T-cell (primary cell): ENCODE measurements around the gene FAM200A. TPM values are rescaled to one million over a fixed set of nuclear protein-coding genes. Genes with fewer than 3 reads are reported as not detected.
"Not testable (repeated sequence)": the region's sequence is repeated elsewhere in the genome, so short reads cannot be mapped to it uniquely, and the experiment has no call there.

Source experiments
- ATAC-seq, 4 experiments: fragments of 200-7000 bp in 3 of 4; fragments of 150-1000 bp in 1 of 4; cut with Tn5 transposase; replicated peaks in 1 of 4; 1 replicate in 3 of 4; 2 replicates in 1 of 4; pipeline ENCODE4 v1.10.0; 2021; ENCODE audit warnings: moderate library complexity in 3 of 4, mild to moderate bottlenecking in 2 of 4, moderate number of reproducible peaks in 1 of 4
- CTCF ChIA-PET, 2 donors: fragments of 300-600 bp; sonication (Branson Sonifier 250); formaldehyde crosslinking; loops; one replicate each; lab custom pipeline; 2022; ENCODE audit warnings: antibody characterized with exemption in 2 of 2; lab: Charles Lee
- POLR2A ChIA-PET, 2 donors: fragments of 300-600 bp; sonication (Branson Sonifier 250); formaldehyde crosslinking; loops; one replicate each; lab custom pipeline; 2022; ENCODE audit warnings: antibody characterized with exemption in 2 of 2; lab: Charles Lee
- DNase-seq, 35 experiments: peaks; one replicate each; pipeline versions ENCODE4 v3.0.0 to v3.0.0-alpha.2; 2013 to 2023
- H3K27ac ChIP-seq: one replicate; pipeline ENCODE4 v1.5.1; 2013; ENCODE audit warnings: low read length
- H3K27me3 ChIP-seq, 2 experiments: replicated peaks in 1 of 2; 1 replicate in 1 of 2; 2 replicates in 1 of 2; pipeline versions ENCODE4 v1.6.1 to v1.7.0; 2013; ENCODE audit warnings: low read length in 1 of 2, mixed read lengths in 1 of 2; ENCODE audit not compliant: control insufficient read depth in 2 of 2, insufficient read depth in 2 of 2; ENCODE audit errors: extremely low read depth in 1 of 2
- H3K36me3 ChIP-seq, 2 donors: 1 replicate in 1 of 2; 2 replicates in 1 of 2; pipeline versions ENCODE4 v1.6.1 to v1.7.0; 2013; ENCODE audit warnings: low read length in 1 of 2; ENCODE audit not compliant: control insufficient read depth in 2 of 2, insufficient read depth in 1 of 2; ENCODE audit errors: extremely low read depth in 1 of 2
- H3K4me1 ChIP-seq, 2 experiments: 1 replicate in 1 of 2; 2 replicates in 1 of 2; pipeline versions ENCODE4 v1.6.1 to v1.7.0; 2013; ENCODE audit warnings: low read length in 2 of 2, mixed read lengths in 1 of 2; ENCODE audit not compliant: insufficient read depth in 2 of 2, control insufficient read depth in 1 of 2; ENCODE audit errors: extremely low read depth in 1 of 2
- H3K4me3 ChIP-seq, 2 donors: 1 replicate in 1 of 2; 2 replicates in 1 of 2; pipeline versions ENCODE4 v1.5.1 to v1.7.0; 2013; ENCODE audit warnings: mild to moderate bottlenecking in 2 of 2, low read length in 1 of 2, moderate library complexity in 1 of 2; ENCODE audit not compliant: control insufficient read depth in 1 of 2; ENCODE audit errors: extremely low read depth in 1 of 2
- H3K9me3 ChIP-seq: 2 replicates; pipeline ENCODE4 v1.7.0; 2013
- H3K27ac Mint-ChIP-seq, 2 donors: one replicate each; pipeline ENCODE4 v1.8.0; 2020 to 2021; ENCODE audit warnings: mild to moderate bottlenecking in 2 of 2, mixed read lengths in 2 of 2
- H3K27me3 Mint-ChIP-seq, 2 donors: one replicate each; pipeline ENCODE4 v1.8.0; 2021 to 2022; ENCODE audit warnings: mixed read lengths in 2 of 2
- H3K36me3 Mint-ChIP-seq: one replicate; pipeline ENCODE4 v1.8.0; 2021; ENCODE audit warnings: mixed read lengths
- H3K4me1 Mint-ChIP-seq, 3 donors: one replicate each; pipeline ENCODE4 v1.8.0; 2020 to 2022; ENCODE audit warnings: mixed read lengths in 3 of 3, mild to moderate bottlenecking in 1 of 3
- H3K4me3 Mint-ChIP-seq, 3 donors: one replicate each; pipeline ENCODE4 v1.8.0; 2020 to 2022; ENCODE audit warnings: mild to moderate bottlenecking in 3 of 3, mixed read lengths in 3 of 3, moderate library complexity in 3 of 3
- H3K9me3 Mint-ChIP-seq, 3 donors: one replicate each; pipeline ENCODE4 v1.8.0; 2020 to 2022; ENCODE audit warnings: mixed read lengths in 3 of 3
- WGBS: methylation state at CpG from one replicate; pipeline ENCODE4 v1.1.5; 2013; ENCODE audit warnings: missing lambda C conversion rate; ENCODE audit not compliant: insufficient coverage; 5-methylcytosine and 5-hydroxymethylcytosine counted together
- total RNA-seq, 35 experiments: library from RNA in 6 of 35; stranded (reverse) in 6 of 35; fragments of 120-200 nt in 1 of 35; gene quantifications; one replicate each; pipeline versions ENCODE4 v1.2.1 to v1.2.4 and lab custom pipeline; 2013 to 2026

The FAM200A gene
- total RNA-seq, 5 donors from 2014 or later (not counting 1 experiment from before 2014, with no cell fraction given): 2.8 to 8.9 (median 8.5) TPM

- DNase-seq (no peak), ATAC-seq (no peak)
- Mint-ChIP-seq H3K4me3 (no peak overlapping the region), H3K9me3 (no peaks in the 10 kb centered on the region), H3K27me3 (no peaks in the 10 kb centered on the region), H3K4me1 (peaks cover 3 to 7% (median 4%) of the 10 kb centered on the region in 3 donors), H3K27ac (no peak overlapping the region), H3K36me3 (peaks cover 42% of the 10 kb centered on the region)
- Histone ChIP-seq H3K36me3 (peaks cover 0 to 24% of the 10 kb centered on the region in 2 donors), H3K9me3 (no peaks in the 10 kb centered on the region), H3K4me1 (no peaks in the 10 kb centered on the region), H3K27me3 (no peaks in the 10 kb centered on the region), H3K4me3 (no peak overlapping the region), H3K27ac (no peak overlapping the region)
- WGBS: no CpG with 5 or more reads among the region's 1 CpG
- ChIA-PET POLR2A (no interaction called here), CTCF (no interaction called here)
These were observed 21.3 kb upstream of the FAM200A start for GRCh38 chr7:99573257-99573656.

DNA sequence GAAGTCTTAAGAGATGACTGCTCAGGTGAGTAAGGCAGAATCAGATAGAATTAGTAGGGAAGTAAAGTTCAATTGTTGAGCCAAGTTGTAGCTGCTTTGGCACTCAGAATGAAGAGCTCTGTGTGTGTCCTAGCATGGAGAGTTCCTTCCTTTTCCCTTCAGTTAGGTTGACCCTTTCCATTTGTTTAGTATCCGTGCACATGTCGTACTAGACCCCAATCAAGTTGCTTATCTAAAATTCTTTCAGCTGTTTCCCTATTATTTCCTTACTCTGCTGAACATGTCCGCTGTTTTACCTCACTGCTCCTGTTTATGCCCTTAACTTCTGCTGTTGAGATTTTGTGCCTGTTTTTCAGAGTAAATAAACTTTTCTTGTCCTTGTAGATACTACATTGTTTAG lies 19.9 kb upstream of the FAM200A start:
- no peak for DNase-seq
- H3K4me1 ChIP-seq: no peaks in the 10 kb centered on the region
- Mint-ChIP-seq H3K4me1 (peaks cover 3 to 7% (median 4%) of the 10 kb centered on the region in 3 donors), H3K27ac (peak overlapping the region in 1 of 2 donors; percentile 2), H3K4me3 (no peak overlapping the region), H3K9me3 (no peaks in the 10 kb centered on the region), H3K36me3 (peaks cover 42% of the 10 kb centered on the region), H3K27me3 (no peaks in the 10 kb centered on the region)
- H3K36me3 ChIP-seq: peaks cover 0 to 28% of the 10 kb centered on the region in 2 donors
- ChIA-PET CTCF (no interaction called here), POLR2A (interaction anchor here in 1 of 2 donors (0.6 kb wide), 1 partner anchor 1054 kb away, joined by 3 read pairs; no protein-coding TSS in a partner anchor)
- no peak overlapping the region for H3K4me3 ChIP-seq
- WGBS: 100% methylated on average over 2 of the region's 3 CpGs
- no peaks in the 10 kb centered on the region for H3K9me3 ChIP-seq
- no peaks in the 10 kb centered on the region for H3K27me3 ChIP-seq
- ATAC-seq: no peak
- H3K27ac ChIP-seq: no peak overlapping the region

DNA sequence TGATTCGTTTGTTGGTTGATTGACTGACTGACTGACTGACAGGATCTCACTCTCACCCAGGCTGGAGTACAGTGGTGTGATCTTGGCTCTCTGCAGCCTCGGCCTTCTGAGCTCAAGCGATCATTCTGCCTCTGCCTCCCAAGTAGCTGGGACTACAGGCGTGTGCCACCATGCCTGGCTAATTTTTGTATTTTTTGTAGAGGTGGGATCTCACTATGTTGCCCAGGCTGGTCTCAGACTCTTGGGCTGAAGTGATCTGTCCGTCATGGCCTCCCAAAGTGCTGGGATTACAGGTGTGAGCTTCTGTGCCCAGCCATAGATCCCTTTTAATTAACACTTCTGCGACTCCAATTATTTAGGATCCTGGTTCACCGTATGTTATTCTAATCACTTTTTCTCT lies 16.9 kb upstream of the FAM200A start:
- WGBS: 100% methylated on average over 2 of the region's 7 CpGs
- H3K27ac ChIP-seq, POLR2A ChIA-PET, ATAC-seq, H3K27me3 ChIP-seq, H3K4me3 ChIP-seq, H3K4me1 ChIP-seq, H3K27me3 Mint-ChIP-seq, DNase-seq, H3K9me3 ChIP-seq, H3K9me3 Mint-ChIP-seq, CTCF ChIA-PET, H3K27ac Mint-ChIP-seq, H3K4me3 Mint-ChIP-seq: not testable (repeated sequence)
- Mint-ChIP-seq H3K4me1 (peaks cover 14 to 21% (median 19%) of the 10 kb centered on the region in 3 donors), H3K36me3 (peaks cover 56% of the 10 kb centered on the region)
- H3K36me3 ChIP-seq: peaks cover 7 to 55% of the 10 kb centered on the region in 2 donors

GRCh38 chr7:99563650-99564049 lies 11.7 kb upstream of the FAM200A start:
- 100% methylated on average over 6 of the region's 10 CpGs for WGBS
- H3K9me3 ChIP-seq: no peaks in the 10 kb centered on the region
- peaks cover 16 to 65% of the 10 kb centered on the region in 2 donors for H3K36me3 ChIP-seq
- DNase-seq (no peak), ATAC-seq (no peak)
- Mint-ChIP-seq H3K27ac (peak overlapping the region; percentile 31 to 78), H3K27me3 (no peaks in the 10 kb centered on the region), H3K9me3 (no peaks in the 10 kb centered on the region), H3K4me3 (no peak overlapping the region), H3K36me3 (peaks cover 44% of the 10 kb centered on the region), H3K4me1 (peaks cover 44 to 47% (median 47%) of the 10 kb centered on the region in 3 donors)
- ChIA-PET CTCF (no interaction called here), POLR2A (no interaction called here)
- no peak overlapping the region for H3K27ac ChIP-seq
- H3K4me1 ChIP-seq: peaks cover 5 to 20% of the 10 kb centered on the region in 2 experiments
- H3K4me3 ChIP-seq: no peak overlapping the region
- no peaks in the 10 kb centered on the region for H3K27me3 ChIP-seq

GRCh38 chr7:99562832-99563231 lies 10.9 kb upstream of the FAM200A start:
- DNase-seq (peak in 2 of 35 experiments; percentile 5 to 9), ATAC-seq (peak in 2 of 4 experiments; percentile 26)
- POLR2A ChIA-PET: no interaction called here
- Mint-ChIP-seq H3K9me3 (no peaks in the 10 kb centered on the region), H3K4me3 (no peak overlapping the region), H3K27me3 (no peaks in the 10 kb centered on the region), H3K36me3 (peaks cover 46% of the 10 kb centered on the region), H3K27ac (peak overlapping the region; percentile 54 to 65), H3K4me1 (peaks cover 49 to 52% (median 49%) of the 10 kb centered on the region in 3 donors)
- Histone ChIP-seq H3K27ac (no peak overlapping the region), H3K4me3 (no peak overlapping the region), H3K27me3 (no peaks in the 10 kb centered on the region), H3K36me3 (peaks cover 16 to 65% of the 10 kb centered on the region in 2 donors), H3K9me3 (no peaks in the 10 kb centered on the region), H3K4me1 (peaks cover 5 to 21% of the 10 kb centered on the region in 2 experiments)
- CTCF ChIA-PET: no interaction called here
- WGBS: no CpG with 5 or more reads among the region's 2 CpGs

GRCh38 chr7:99562114-99562784 lies 10.3 kb upstream of the FAM200A start:
- peak overlapping the region; percentile 54 to 65 for H3K27ac Mint-ChIP-seq
- no peak overlapping the region for H3K4me3 Mint-ChIP-seq
- DNase-seq: no peak
- no peak for ATAC-seq
- ChIA-PET POLR2A (no interaction called here), CTCF (no interaction called here)
- Histone ChIP-seq H3K4me1 (peaks cover 10 to 27% of the 10 kb centered on the region in 2 experiments), H3K9me3 (no peaks in the 10 kb centered on the region), H3K27me3 (no peaks in the 10 kb centered on the region), H3K4me3 (no peak overlapping the region), H3K27ac (no peak overlapping the region), H3K36me3 (peaks cover 16 to 62% of the 10 kb centered on the region in 2 donors)
- H3K36me3 Mint-ChIP-seq: peaks cover 46% of the 10 kb centered on the region
- H3K27me3 Mint-ChIP-seq: no peaks in the 10 kb centered on the region
- no peaks in the 10 kb centered on the region for H3K9me3 Mint-ChIP-seq
- 83% methylated on average over 2 of the region's 9 CpGs for WGBS
- H3K4me1 Mint-ChIP-seq: peaks cover 55 to 58% (median 55%) of the 10 kb centered on the region in 3 donors
